HG02759 (cell line): ENCODE measurements around the gene ITPKB.
"Not testable (repeated sequence)": the region's sequence is repeated elsewhere in the genome, so short reads cannot be mapped to it uniquely, and the experiment has no call there.

Source experiments
- ATAC-seq: cut with Tn5 transposase; IDR thresholded peaks from one replicate; pipeline ENCODE4 v1.9.1; 2021; ENCODE audit warnings: mild to moderate bottlenecking, moderate library complexity; ENCODE audit not compliant: unreplicated experiment

The ITPKB gene

DNA sequence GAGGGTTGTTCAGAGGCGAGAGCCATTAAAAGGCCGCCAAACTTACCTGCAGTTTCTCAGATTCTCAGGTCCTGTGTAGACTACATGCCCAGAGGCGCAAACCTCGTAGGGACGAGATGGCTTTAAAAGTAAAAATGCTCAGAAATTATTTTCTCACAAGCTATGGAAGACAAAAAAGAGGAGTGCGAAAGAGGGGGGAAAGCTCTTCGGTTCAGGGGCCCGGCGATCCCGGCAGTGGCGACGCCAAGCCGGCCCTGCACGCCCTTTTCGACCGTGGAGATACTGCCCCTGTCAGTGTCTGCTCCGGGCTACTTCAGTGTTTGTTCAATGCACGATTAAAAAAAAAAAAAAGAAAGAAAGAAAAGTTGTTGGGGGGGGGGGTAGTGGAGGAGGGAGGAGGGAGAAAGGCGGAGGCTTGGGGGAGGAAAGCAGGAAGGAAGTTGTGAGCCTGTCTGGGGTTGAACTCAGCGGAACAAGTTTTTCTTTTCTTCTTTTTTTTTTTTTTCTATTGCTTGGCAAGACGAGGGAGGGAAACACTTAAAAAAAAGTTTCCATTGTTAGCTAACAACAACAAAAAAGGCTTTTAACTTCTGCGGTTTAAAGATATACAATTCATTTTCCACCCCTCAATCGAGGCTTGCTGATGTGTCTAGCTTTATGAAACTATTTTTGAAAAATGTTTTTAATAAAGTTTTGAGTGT, at the start of gene ITPKB:
Gene ITPKB (minus strand): TSS at position 288 of the 701 bp plus-strand sequence. CDS start 1,824 bp downstream, outside the sequence.
- ATAC-seq: no peak

DNA sequence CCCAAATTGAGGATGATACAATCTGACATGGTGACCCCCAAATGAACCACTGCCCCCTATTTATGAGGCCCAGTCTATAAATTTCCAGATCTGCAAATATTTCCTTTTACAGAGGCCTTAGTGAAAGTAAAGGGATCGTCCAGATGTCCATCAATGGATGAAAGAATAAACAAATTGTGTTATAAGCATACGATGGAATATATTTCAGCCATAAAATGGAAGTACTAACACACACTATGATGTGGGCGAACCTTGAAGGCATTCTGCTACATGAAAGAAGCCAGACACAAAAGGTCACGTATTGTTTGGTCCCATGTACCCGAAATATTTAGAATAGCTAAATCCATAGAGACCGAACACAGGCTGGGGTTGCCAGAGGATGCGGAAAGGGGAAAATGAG, 48.6 kb upstream of the ITPKB start:
- ATAC-seq: no peak

DNA sequence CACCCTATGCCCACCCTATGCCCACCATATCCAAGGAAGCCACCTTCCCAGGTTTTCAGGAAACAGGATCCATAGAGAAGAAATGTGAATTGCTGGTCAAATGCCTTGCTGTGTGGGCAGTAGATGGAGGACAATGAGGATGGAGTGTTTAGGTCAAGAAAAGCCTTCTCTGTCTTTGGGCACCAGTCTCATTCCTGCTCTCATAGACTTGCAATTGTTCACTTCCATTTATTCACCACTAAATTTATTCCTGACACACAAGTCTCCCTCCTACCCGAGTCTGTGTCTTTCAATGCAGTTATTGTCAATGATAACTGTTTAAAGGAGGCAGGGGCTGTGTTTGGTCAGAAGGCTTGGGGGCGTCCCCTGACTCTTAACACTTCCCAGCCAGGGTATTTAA, 48.0 kb upstream of the ITPKB start:
- ATAC-seq: no peak

DNA sequence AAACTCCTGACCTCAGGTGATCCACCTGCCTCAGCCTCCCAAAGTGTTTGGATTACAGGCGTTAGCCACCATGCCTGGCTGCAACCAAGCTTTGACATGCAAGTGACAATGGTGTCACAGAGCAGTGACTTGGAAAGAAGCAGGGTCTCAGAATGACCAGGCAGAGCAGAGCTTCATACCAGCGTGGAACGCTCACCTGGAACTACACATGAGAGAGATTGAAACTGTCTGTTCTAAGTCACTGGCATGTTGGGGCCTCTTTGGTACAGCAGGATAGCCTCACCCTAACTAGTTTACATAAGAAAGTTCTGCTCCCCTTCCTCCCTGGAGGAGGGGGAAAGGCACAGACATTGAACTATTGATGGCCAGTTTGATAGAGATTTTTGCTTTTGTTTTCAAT, 47.5 kb upstream of the ITPKB start:
- ATAC-seq: peak; percentile 88

DNA sequence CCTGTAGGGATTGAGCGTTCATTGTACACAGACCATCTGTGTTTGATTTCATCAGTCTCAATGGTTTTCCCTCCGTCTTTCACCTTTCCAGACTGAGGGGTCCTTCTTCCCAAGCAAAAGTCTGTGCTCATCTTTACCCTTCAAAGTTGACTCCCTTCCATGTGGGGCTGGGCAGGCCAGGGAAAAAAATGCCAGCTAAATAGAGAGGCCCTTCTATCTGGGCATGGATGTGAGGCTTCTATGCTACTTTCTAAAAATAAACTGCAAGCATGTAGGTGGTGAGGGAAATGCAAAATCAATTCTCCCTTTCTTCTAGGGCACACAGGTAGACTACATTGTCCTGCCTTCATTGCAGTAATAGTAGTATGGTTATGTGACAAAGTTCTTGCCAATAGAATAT, 46.7 kb upstream of the ITPKB start:
- no peak for ATAC-seq

DNA sequence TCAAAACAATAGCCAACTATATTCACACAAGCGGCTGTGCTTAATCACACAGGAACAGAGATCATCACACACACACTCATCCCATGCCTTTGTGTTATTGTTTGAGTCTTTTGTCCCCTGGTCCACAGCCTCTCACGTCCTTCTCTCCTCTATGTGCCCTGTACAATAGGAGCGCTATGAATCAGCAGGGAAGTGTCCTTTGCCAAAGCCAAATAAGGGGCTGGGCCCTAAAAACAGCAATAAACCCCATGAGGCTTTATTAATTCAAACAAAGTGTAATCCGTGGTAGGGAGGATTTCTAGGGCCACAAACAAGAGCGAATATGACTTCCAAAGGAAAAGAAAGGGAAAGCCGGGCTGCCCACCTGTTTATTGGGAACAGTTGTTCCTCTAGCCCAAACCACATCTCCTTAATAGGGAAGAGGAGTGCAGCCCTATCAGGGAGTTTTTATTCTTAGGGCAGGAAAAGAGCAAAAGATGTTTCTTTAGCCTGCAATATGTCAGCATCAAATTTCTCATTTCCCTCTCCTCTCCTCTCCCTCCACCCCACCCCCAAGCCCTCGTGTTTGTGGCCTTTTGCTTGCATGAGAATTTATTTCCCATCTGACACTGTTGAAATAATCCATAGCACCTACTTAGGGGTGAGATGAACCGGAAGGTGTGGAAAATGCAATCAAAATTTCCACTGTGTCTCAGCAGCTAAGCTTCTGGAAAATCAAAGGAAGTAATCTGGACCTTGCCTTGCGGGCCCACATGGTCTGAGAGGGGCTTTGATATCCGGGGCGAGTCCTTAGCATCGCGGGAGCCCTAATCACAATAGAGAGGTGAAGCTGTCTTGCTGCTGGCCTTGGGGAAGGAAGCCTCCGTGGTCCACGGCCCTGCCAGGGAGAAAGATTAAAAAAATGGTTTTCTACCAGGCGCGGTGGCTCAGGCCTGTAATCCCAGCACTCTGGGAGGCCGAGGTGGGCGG, 45.3 kb upstream of the ITPKB start:
- no peak for ATAC-seq

DNA sequence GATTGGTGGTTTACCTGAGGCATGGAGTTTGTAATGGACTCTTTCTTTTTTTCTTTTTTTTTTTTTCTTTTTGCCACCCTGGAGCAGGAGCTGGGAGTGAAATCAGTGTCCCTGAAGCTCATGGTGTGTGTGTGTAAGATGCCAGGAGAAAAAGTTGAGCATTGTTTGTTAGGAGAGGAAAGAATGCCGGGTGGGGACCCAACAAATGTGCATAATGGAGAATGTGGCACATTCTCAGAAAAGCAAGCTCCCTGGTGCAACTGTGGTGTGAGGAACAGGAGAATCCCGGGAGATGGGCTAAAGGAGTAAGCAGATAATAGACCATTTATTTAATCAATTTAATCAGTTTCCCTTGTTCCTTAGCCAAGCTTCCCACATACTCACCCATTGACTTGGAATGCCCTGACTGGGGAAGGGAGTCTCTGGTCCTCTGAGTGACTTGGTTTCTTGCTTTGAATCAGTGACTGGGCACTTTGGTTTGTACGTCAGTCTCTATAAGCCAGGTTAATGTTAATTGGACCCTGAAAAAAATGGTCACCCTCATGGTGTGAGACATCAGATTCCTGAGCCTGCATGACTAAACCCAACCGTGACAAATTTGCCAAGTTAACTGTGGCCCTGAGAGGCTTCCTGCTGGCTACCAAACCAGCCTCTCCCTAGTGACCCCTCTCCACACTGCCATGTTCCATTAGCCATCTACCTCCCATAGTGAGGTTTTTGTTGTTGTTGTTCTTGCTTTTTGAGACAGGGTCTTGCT, 43.9 kb upstream of the ITPKB start:
- ATAC-seq: no peak

DNA sequence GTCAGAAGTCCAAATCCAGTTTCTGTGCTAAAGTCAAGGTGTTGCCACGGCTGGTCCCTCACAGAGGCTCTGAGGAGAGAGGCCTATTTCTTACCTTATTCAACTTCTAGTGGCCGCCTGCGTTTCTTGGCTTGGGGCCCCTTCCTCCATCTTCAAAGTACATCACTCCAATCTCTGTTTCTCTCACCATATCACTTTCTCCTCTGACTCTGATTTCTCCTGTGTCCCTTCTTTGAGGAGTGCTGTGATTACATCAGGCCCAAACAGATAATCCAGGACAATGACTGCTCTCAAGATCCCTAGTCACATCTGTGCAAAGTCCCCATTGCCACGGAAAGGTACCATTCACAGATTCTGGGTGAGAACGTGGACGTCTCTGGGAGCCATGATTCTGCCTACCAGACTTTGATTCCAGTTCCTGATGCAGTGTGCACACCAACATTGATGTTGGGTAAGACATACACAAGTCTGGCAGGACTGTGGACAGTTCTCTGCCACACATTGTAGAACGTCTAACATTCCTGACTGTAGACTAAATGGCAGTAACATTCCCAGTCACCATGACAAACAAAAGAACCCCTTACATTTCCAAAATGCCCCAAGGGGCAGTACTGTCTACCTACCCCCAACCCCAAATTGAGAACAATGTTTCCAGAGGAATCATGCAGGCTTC, 43.0 kb upstream of the ITPKB start:
- no peak for ATAC-seq

DNA sequence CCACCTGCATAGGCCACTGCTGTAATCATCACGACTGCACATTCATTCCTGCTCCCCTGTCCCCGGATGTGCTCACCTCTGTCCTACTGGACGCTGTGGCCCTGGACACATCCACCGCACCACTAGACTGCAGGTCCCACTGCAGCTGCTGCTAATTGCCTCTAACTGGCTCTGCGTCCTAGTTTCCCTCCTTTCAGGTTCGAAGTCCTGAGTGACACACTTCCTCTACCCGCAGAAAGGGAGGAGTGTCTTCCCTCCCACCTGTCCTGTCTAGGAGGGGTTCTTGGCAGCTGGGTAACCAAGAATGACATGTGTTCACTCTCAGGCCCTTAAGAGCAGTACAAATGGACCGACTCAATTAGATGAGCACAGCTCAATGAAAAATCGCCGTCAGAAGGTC, 40.5 kb upstream of the ITPKB start:
- no peak for ATAC-seq

DNA sequence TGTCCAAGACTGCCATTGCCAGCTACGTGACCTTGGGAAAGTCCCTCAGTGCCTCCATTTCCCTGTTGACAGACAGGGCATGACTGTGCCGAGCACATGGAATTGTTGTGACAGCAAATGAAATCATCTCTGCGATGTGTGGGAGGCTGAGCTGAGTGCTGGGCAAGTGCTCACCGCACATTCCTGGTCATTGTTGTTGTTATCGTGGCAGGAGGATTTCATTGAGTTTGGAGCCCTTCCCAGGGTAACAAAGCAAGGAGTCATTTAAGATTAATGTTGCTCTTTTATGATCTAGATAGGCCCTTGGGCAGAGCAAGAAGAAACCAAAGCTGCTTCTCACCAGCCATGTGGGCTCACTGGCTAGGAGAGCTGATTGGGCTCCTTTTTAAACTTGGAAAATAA, 39.6 kb upstream of the ITPKB start:
- ATAC-seq: no peak

DNA sequence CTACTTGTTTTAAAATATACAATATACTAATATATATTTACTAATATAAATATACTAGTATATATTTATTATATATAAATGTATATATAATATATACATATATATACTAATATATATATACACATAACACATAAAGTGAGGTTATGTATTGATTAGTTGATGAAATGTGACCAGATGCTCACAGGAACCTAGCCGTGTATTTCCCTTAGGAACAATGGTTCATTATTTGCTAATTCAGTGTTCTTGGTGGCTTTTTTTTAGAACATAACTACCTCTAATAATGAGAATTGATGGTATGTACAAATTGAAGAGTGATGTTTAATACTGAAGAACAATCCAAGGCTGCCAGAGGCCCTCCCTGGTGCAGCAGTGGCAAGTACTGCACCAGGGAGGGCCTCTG, 37.9 kb upstream of the ITPKB start:
- no peak for ATAC-seq

DNA sequence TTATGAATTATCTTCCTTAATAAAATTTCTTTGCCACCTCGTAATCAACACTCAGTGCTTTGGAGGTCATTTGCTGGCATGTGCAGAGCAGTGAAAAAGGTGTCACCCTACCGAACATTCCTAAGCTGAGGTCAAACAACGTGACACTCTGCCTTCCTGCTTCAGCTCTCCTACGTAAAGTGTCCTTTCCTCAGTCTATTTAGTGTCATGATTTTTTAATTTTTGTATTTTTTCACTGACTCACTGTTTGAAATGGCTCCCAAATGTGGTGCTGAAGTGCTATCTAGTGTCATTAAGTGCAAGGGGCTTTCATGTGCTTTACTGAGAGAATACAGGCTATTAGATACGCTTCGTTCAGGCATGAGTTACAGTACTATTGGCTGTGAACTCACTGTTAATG, 37.0 kb upstream of the ITPKB start:
- no peak for ATAC-seq

DNA sequence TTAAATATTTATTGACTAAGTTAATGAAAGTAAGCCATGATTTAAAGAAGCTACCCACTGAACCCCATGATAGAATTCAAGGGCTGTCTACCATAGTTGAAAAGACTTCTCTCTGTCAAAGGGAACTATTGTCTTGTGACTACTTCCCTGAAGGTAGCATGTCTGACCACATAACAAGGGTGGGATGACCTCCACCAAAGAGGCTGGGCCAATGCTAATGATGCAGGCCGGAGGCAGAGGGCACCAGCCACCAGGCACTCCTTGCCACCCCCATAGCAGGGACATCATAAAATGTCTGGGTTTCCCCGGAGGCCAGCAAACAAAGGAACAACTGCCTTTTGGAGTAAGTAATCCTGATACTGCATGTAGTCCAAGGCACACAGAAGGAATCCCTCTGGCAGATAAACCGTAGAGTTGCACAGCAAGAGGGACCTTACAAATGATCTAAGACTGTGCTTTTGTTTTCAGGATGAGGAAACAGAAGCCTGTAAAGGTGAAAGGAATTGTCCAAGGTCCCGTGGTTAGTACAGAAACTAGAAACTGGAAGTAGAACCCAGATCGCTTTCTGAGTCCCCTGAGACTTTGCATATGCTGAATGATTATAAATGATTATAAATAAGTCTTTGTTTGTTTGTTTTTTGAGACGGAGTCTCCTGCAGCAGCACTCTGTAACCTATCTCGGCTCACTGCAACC, 33.5 kb upstream of the ITPKB start:
- peak; percentile 85 for ATAC-seq

DNA sequence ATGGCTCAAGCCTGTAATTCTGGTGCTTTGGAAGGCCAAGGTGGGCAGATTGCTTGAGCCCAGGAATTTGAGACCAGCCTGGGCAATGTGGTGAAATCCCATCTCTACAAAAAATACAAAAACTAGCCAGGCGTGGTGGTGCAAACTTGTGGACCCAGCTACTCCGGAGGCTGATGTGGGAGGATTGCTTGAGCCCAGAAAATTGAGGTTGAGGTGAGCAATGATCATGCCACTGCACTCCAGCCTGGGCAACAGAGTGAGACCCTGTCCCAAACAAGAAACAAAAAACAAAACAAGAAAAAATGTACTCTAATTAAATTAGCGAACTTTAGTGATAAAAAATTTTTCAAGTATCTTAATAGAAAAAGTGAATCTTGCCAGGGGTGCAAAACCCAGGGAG, 28.1 kb upstream of the ITPKB start:
- not testable (repeated sequence) for ATAC-seq

DNA sequence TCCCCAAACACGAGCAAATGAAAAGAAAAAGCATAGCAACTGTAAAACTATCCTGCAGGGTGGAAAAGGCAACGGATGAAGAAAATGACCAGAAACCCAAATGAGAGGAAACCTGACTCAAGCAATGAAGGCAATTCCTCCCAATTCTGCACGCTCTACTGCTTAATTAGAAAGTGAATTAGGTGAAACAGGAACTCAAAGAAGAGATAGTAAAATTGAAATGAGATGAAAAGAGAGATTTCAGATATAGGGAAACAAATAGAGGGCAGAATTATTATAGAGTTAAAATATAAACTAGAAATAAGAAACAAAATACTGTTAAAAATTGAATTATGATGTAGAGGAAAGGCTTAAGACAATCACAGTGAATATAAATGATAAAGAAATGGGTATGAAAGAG, 27.5 kb upstream of the ITPKB start:
- no peak for ATAC-seq

DNA sequence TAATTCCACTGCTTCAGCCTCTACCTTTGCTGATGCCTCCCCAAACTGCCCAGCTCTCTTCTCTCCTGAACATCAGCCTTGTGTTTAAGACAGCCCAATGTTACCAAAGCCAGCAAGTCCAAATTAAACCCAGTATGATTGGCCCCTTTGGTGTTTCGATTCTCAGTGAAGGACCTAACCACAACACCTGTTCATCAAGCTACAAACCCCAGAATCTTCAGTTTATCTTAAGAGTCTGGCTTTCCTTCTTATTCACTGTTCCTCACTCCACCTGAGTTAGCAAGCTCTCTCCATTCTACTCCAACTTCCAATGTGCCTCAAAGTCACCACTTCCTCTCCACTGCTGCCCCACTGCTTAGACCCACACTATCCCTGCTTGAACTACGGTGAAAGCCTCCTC, 25.5 kb upstream of the ITPKB start:
- ATAC-seq: peak; percentile 92

DNA sequence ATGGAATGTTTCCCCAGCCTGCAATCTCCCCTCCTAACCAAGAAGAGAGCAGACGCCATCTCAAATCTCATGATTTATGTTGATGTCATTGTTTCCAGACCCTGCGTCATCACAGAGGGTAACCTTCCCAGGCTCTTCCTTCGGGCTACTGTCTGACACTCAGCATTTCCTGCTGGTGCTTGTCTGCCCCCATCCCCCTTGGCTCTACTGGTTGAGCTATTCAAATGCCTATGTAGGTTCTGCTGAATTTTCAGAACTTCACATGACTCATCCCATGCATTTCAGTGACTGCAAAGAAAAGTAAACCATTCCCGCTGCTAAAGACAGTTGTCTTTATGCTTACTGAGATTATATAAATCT, 24.8 kb upstream of the ITPKB start:
- ATAC-seq: no peak

DNA sequence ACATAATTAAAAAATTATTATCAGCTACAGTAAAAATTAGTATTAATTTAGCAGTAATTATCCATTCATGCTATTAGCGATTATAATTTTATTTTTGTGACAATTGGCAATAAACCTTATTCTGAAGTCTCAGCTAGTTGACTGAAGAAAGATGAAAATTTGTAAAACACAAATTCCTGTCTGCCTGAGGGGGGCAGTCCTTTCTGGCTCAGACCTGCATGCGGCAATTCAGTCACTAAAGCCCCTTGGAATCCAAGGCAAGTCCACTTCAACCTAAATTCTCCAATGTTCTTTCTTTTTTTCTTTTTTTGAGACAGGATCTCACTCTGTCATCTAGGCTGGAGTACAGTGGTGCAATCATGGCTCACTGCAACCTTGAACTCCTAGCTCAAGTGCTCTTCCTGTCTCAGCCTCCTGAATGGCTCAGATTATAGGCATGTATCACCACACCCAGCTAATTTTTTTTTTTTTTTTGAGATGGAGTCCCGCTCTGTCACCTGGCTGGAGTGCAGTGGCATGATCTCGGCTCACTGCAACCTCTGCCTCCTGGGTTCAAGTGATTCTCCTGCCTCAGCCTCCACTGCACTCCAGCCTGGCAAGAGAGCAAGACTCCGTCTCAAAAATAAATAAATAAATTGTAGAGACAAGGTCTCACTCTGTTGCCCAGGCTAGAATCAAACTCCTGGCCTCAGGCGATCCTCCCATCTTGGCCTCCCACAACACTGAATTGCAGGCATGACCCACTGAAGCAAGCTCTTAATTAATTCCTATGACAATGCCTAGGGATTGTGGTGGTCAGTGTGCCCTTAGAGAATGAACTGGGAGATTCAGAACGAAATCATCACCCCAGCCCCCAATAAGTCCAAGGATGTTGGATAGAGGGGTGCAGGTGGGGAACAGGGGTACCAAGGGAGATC, 24.2 kb upstream of the ITPKB start:
- no peak for ATAC-seq

DNA sequence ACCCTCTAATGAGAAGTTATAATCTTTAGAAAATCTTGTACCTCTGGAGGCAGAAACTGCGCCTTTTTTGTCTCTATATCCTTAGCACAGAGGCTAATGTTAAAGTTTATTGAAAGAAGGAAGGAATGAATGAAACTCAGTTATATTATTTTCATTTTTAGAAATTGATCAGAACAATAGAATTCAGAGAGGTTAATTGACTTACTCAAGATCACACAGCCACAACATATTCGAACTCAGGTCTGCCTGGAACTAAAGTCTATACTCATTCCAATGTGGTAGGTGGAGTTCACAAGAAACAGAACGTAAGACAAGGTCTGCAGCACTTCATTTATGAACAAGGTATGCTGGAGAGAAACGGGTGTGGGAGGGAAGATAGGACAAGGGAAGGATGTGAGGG, 23.0 kb upstream of the ITPKB start:
- ATAC-seq: no peak
